Tibial artery (tissue), 4 donors: ENCODE measurements around the gene IRGM.

Experiments used
- DNase-seq, 2 donors: peaks; one replicate each; pipeline ENCODE4 v3.0.0-alpha.2; 2019
- H3K27ac ChIP-seq, 2 donors: fragments of 200-600 bp; sonication (generic) in 1 of 2; 1 replicate in 1 of 2; 2 replicates in 1 of 2; pipeline ENCODE4 v1.5.1; 2018 to 2019; ENCODE audit warnings: mild to moderate bottlenecking in 1 of 2
- H3K27me3 ChIP-seq, 2 donors: fragments of 200-600 bp; sonication (generic) in 1 of 2; one replicate each; pipeline versions ENCODE4 v1.5.1 to v1.6.0; 2016 to 2019
- H3K36me3 ChIP-seq, 3 donors: fragments of 200-600 bp; sonication (generic) in 2 of 3; one replicate each; pipeline ENCODE4 v1.5.1; 2016 to 2019; ENCODE audit warnings: mild to moderate bottlenecking in 2 of 3
- H3K4me1 ChIP-seq, 4 donors: fragments of 200-600 bp; sonication (generic) in 2 of 4; 1 replicate in 3 of 4; 2 replicates in 1 of 4; pipeline ENCODE4 v1.5.1; 2016 to 2019
- H3K4me3 ChIP-seq, 2 donors: fragments of 200-600 bp; sonication (generic) in 1 of 2; 1 replicate in 1 of 2; 2 replicates in 1 of 2; pipeline ENCODE4 v1.5.1; 2018 to 2019; ENCODE audit warnings: mild to moderate bottlenecking in 2 of 2
- H3K9me3 ChIP-seq, 3 donors: fragments of 200-600 bp; sonication (generic) in 1 of 3; one replicate each; pipeline ENCODE4 v1.5.1; 2016 to 2019
- CTCF ChIP-seq, 2 experiments: fragments of 200-600 bp in 1 of 2; fragments of 450-650 bp in 1 of 2; IDR thresholded peaks; one replicate each; pipeline ENCODE4 v1.5.1; 2017 to 2019; ENCODE audit warnings: antibody characterized with exemption in 2 of 2, mild to moderate bottlenecking in 1 of 2, moderate library complexity in 1 of 2
- intact Hi-C: fragments of 100-400 bp; cut with DNase I; formaldehyde crosslinking; loops from one replicate; pipeline ENCODE4 v1.15.0; 2023; ENCODE audit warnings: low total_unique reads

The IRGM gene

GRCh38 chr5:150860246-150860821, 14.0 kb downstream of the IRGM start:
- no peak for TF ChIP-seq CTCF (IDR thresholded peaks at IDR 0.05)
- H3K27me3 ChIP-seq: no peaks in the 10 kb centered on the region
- no peak for DNase-seq
- no peaks in the 10 kb centered on the region for H3K4me1 ChIP-seq
- H3K4me3 ChIP-seq: no peak overlapping the region
- no peaks in the 10 kb centered on the region for H3K36me3 ChIP-seq
- intact Hi-C loops: no loop called here
- H3K27ac ChIP-seq: no peak overlapping the region
- peaks cover 0 to 23% (median under 1%) of the 10 kb centered on the region in 3 donors for H3K9me3 ChIP-seq

GRCh38 chr5:150862070-150862469, 15.7 kb downstream of the IRGM start:
- Histone ChIP-seq H3K27me3 (no peaks in the 10 kb centered on the region), H3K27ac (no peak overlapping the region), H3K4me1 (no peaks in the 10 kb centered on the region), H3K4me3 (no peak overlapping the region), H3K9me3 (peaks cover 0 to 25% (median 4%) of the 10 kb centered on the region in 3 donors), H3K36me3 (no peaks in the 10 kb centered on the region)
- DNase-seq: no peak
- intact Hi-C loops: no loop called here
- no peak for TF ChIP-seq CTCF (IDR thresholded peaks at IDR 0.05)

- H3K4me3 ChIP-seq: no peak overlapping the region
- peaks cover 0 to 33% (median 27%) of the 10 kb centered on the region in 3 donors for H3K9me3 ChIP-seq
- no peaks in the 10 kb centered on the region for H3K4me1 ChIP-seq
- no peak for TF ChIP-seq CTCF (IDR thresholded peaks at IDR 0.05)
- no peak for DNase-seq
- intact Hi-C loops: no loop called here
- H3K27me3 ChIP-seq: no peaks in the 10 kb centered on the region
- no peak overlapping the region for H3K27ac ChIP-seq
- no peaks in the 10 kb centered on the region for H3K36me3 ChIP-seq
Measured at GRCh38 chr5:150879358-150879757, 33.0 kb downstream of the IRGM start.

GRCh38 chr5:150895431-150896428, 49.4 kb downstream of the IRGM start:
- Histone ChIP-seq H3K4me1 (no peaks in the 10 kb centered on the region), H3K27me3 (no peaks in the 10 kb centered on the region), H3K36me3 (peaks cover 50 to 70% (median 67%) of the 10 kb centered on the region in 3 donors), H3K9me3 (peaks cover 35 to 97% (median 83%) of the 10 kb centered on the region in 3 donors), H3K27ac (no peak overlapping the region), H3K4me3 (no peak overlapping the region)
- no peak for DNase-seq
- TF ChIP-seq CTCF (IDR thresholded peaks at IDR 0.05): no peak
- intact Hi-C loops: no loop called here
